ENCODE measurements around the gene COX7C. TPM values are rescaled to one million over a fixed set of nuclear protein-coding genes. Genes with fewer than 3 reads are reported as not detected.

Gene COX7C
- total RNA-seq, 1 experiment from 2014 or later = 1,292 TPM

- peaks cover 17 to 25% of the 10 kb centered on the region in 2 experiments for H3K4me1 Mint-ChIP-seq
- no peak overlapping the region for H4K91ac ChIP-seq (ENCODE audit: insufficient read length, low read depth, low read length)
- DNase-seq = no peak
Observed at GRCh38 chr5:86626149-86626548, 8.4 kb downstream of the COX7C start.

More at GRCh38 chr5:86626149-86626548, 8.4 kb downstream of the COX7C start:
- no peak overlapping the region for H2BK120ac ChIP-seq (ENCODE audit: low read depth, low read length, poor library complexity, severe bottlenecking)
- no peak overlapping the region for H3K23ac ChIP-seq (ENCODE audit: insufficient read length, low read depth, low read length)
- no peak overlapping the region for H4K8ac ChIP-seq (replicated peaks; ENCODE audit: insufficient read length, low read depth, low read length)
- Mint-ChIP-seq H3K36me3 (ENCODE audit: insufficient read depth in 1 of 3, low read depth in 3 of 3) (peaks cover 8 to 17% (median 16%) of the 10 kb centered on the region in 3 experiments; a peak in 6 of 7 replicates), H3K27ac (no peak overlapping the region), H3K9me3 (no peaks in the 10 kb centered on the region), H3K4me3 (no peak overlapping the region), H3K27me3 (ENCODE audit: low read depth) (no peaks in the 10 kb centered on the region)
- H2BK20ac ChIP-seq (ENCODE audit: low read depth, low read length, poor library complexity, severe bottlenecking) = no peak overlapping the region
- no peak overlapping the region for H3T11ph ChIP-seq (ENCODE audit: low read length)
- H2BK5ac ChIP-seq (ENCODE audit: insufficient read length, low read length) = no peak overlapping the region
- H2BK12ac ChIP-seq (ENCODE audit: insufficient read length, low read depth, low read length) = no peak overlapping the region
- H3K4me2 ChIP-seq (ENCODE audit: insufficient read depth, insufficient read length, low read length) = no peak overlapping the region
- no peaks in the 10 kb centered on the region for H3K79me1 ChIP-seq (ENCODE audit: insufficient read depth, low read depth, low read length, poor library complexity, severe bottlenecking)
- no peak overlapping the region for H3K56ac ChIP-seq (ENCODE audit: insufficient read length, low read depth, low read length)
- H2BK15ac ChIP-seq (ENCODE audit: low read depth, low read length) = no peak overlapping the region
- TF ChIP-seq CTCF (conservative IDR thresholded peaks at IDR 0.05) = no peak
- no peaks in the 10 kb centered on the region for H4K20me1 ChIP-seq (ENCODE audit: control insufficient read depth, insufficient read depth, insufficient read length)
- no peaks in the 10 kb centered on the region for H3K79me2 ChIP-seq (ENCODE audit: insufficient read depth, low read length)
- H3K27ac ChIP-seq (ENCODE audit: insufficient read length, low read depth, low read length) = no peak overlapping the region
- H4K5ac ChIP-seq (ENCODE audit: insufficient read length, low read depth, low read length) = no peak overlapping the region
- H3K9me3 ChIP-seq (ENCODE audit: control insufficient read depth, low read depth, low read length) = no peaks in the 10 kb centered on the region
- H3K4me1 ChIP-seq (ENCODE audit: insufficient read depth, low read length) = no peaks in the 10 kb centered on the region; the same call in 1 of the 2 replicates
- no peak overlapping the region for H3K18ac ChIP-seq (ENCODE audit: insufficient read length, low read depth, low read length)
- no peaks in the 10 kb centered on the region for H3K23me2 ChIP-seq (ENCODE audit: insufficient read length, low read depth, low read length, poor library complexity, severe bottlenecking)
- no peak overlapping the region for H2AK5ac ChIP-seq (ENCODE audit: insufficient read length, low read length)
- H3K9ac ChIP-seq (ENCODE audit: extremely low read depth, insufficient read length, low read length) = no peak overlapping the region
- no peak overlapping the region for H3K4ac ChIP-seq (ENCODE audit: low read depth, low read length)
- no peak overlapping the region for H3K14ac ChIP-seq (ENCODE audit: insufficient read depth, low read length)
- no peaks in the 10 kb centered on the region for H3K27me3 ChIP-seq (ENCODE audit: insufficient read depth, low read length)
- H2AFZ ChIP-seq (ENCODE audit: low read length) = no peak overlapping the region

Data from H9 (cell line).